ENCODE data around the gene CXCL10. TPM values are rescaled to one million over a fixed set of nuclear protein-coding genes. Genes with fewer than 3 reads are reported as not detected.

The CXCL10 gene
- total RNA-seq, 1 experiment from 2014 or later, result 0.40 TPM

Other genes with a start within 250 kb of the CXCL10 start
- gene PPEF2, start 121.0 kb downstream of the CXCL10 start, total RNA-seq (2014; rRNA removed; shearing (Covaris generic); ENCODE audit: low replicate concordance), result not detected in 2 replicates
- 1.4 and 1.6 TPM in 2 replicates for gene NAAA, start 82.5 kb downstream of the CXCL10 start, total RNA-seq (2014; rRNA removed; shearing (Covaris generic); ENCODE audit: low replicate concordance)
- gene SDAD1, start 32.6 kb downstream of the CXCL10 start, total RNA-seq (2014; rRNA removed; shearing (Covaris generic); ENCODE audit: low replicate concordance), result 17.2 and 22.7 TPM in 2 replicates
- gene CXCL9, start 16.0 kb downstream of the CXCL10 start, total RNA-seq (2014; rRNA removed; shearing (Covaris generic); ENCODE audit: low replicate concordance), result not detected in 2 replicates
- gene CXCL11, start 12.6 kb upstream of the CXCL10 start, total RNA-seq (2014; rRNA removed; shearing (Covaris generic); ENCODE audit: low replicate concordance), result 0.66 and 1.3 TPM in 2 replicates
- gene ART3, start 51.2 kb upstream of the CXCL10 start, total RNA-seq (2014; rRNA removed; shearing (Covaris generic); ENCODE audit: low replicate concordance), result not detected in 2 replicates
- gene NUP54, start 124.9 kb upstream of the CXCL10 start, total RNA-seq (2014; rRNA removed; shearing (Covaris generic); ENCODE audit: low replicate concordance), result 42.1 and 50.7 TPM in 2 replicates
- 37.9 and 44.7 TPM in 2 replicates for gene SCARB2, start 190.3 kb upstream of the CXCL10 start, total RNA-seq (2014; rRNA removed; shearing (Covaris generic); ENCODE audit: low replicate concordance)
- gene FAM47E, start 228.2 kb upstream of the CXCL10 start, total RNA-seq (2014; rRNA removed; shearing (Covaris generic); ENCODE audit: low replicate concordance), result 0.16 TPM in 1 of 2 replicates, not detected in the other

All from MG63 (cell line).